PFSK-1 (cell line): Measurements from ENCODE around the gene ACBD4.

ENCODE experiments used
- FOXP2 ChIP-seq: optimal IDR thresholded peaks from 2 replicates; pipeline ENCODE3; 2011; ENCODE audit warnings: borderline replicate concordance, control low read depth, inconsistent platforms; ENCODE audit not compliant: insufficient read depth; ENCODE audit errors: extremely low read length, extremely low read depth
- POLR2AphosphoS5 ChIP-seq: IDR thresholded peaks from 2 replicates; pipeline ENCODE4 v1.6.1; 2012; ENCODE audit warnings: low read depth, mild to moderate bottlenecking, control low read depth, low read length, moderate library complexity
- SIN3A ChIP-seq: IDR thresholded peaks from 2 replicates; pipeline ENCODE4 v1.6.1; 2012; ENCODE audit warnings: mild to moderate bottlenecking, low read length, moderate library complexity, borderline replicate concordance; ENCODE audit not compliant: insufficient read depth
- TAF1 ChIP-seq: IDR thresholded peaks from 2 replicates; pipeline ENCODE4 v1.6.1; 2012; ENCODE audit warnings: low read length, control low read depth, borderline replicate concordance; ENCODE audit not compliant: insufficient read depth
- TF ChIP-seq, protein P1 (sequence below), 2 experiments: IDR thresholded peaks; 2 replicates each; pipeline versions ENCODE4 v1.6.1 to v1.8.0; 2011 to 2012; ENCODE audit warnings: low read depth in 2 of 2, low read length in 2 of 2, control low read depth in 1 of 2, inconsistent platforms in 1 of 2, mild to moderate bottlenecking in 1 of 2, moderate library complexity in 1 of 2; ENCODE audit not compliant: insufficient read depth in 1 of 2

DNA sequence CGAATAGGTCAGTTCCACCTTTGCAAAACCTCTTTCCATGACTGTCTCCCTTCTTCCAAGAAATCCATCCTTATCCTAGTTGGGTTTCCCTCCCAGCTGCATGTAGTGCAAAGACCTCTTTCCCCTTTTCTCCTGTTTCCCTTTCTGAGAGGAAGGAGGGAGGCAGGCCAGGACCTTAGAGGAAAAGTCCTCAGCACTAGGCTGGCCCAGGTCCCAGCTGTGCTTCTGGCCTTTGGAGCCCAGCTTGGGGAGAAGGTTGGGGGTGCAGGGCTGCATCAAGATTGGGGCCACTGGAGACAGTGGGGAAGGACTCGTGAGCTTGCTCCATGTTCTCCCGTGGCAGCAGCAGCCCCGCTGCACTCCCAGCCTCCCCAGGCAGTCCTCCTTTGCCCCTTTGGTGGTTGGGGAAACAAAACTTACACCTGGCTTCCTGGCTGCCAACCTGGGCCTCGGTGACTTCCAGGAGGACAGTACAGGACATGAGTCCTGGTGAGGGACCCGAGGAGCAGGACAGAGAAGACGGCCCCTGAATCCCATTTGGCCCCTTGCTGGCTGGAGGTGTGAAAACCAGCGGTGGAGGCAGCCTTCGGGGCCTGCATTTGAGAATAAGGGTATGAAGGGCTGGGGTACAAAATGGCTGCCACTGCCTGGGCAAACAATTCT lies 26.7 kb downstream of the ACBD4 start:
- TF ChIP-seq, protein P1, sequence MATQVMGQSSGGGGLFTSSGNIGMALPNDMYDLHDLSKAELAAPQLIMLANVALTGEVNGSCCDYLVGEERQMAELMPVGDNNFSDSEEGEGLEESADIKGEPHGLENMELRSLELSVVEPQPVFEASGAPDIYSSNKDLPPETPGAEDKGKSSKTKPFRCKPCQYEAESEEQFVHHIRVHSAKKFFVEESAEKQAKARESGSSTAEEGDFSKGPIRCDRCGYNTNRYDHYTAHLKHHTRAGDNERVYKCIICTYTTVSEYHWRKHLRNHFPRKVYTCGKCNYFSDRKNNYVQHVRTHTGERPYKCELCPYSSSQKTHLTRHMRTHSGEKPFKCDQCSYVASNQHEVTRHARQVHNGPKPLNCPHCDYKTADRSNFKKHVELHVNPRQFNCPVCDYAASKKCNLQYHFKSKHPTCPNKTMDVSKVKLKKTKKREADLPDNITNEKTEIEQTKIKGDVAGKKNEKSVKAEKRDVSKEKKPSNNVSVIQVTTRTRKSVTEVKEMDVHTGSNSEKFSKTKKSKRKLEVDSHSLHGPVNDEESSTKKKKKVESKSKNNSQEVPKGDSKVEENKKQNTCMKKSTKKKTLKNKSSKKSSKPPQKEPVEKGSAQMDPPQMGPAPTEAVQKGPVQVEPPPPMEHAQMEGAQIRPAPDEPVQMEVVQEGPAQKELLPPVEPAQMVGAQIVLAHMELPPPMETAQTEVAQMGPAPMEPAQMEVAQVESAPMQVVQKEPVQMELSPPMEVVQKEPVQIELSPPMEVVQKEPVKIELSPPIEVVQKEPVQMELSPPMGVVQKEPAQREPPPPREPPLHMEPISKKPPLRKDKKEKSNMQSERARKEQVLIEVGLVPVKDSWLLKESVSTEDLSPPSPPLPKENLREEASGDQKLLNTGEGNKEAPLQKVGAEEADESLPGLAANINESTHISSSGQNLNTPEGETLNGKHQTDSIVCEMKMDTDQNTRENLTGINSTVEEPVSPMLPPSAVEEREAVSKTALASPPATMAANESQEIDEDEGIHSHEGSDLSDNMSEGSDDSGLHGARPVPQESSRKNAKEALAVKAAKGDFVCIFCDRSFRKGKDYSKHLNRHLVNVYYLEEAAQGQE (IDR thresholded peaks at IDR 0.05; ENCODE audit: insufficient read depth in 1 of 2, low read depth in 2 of 2, low read length in 2 of 2): no peak
- TF ChIP-seq POLR2AphosphoS5 (no peak), SIN3A (no peak), TAF1 (no peak), FOXP2 (no peak)
